ENCODE data around the gene TENM3.

- TF ChIP-seq GATA2 (IDR thresholded peaks at IDR 0.05; ENCODE audit: low read depth, low read length) (no peak), GATA3 (IDR thresholded peaks at IDR 0.05; ENCODE audit: low read depth, low read length) (no peak)
These were observed 361.0 kb downstream of the TENM3 start for GRCh38 chr4:182604161-182604622.

All from SH-SY5Y (cell line).